ENCODE data around the gene FAAP100.

DNA sequence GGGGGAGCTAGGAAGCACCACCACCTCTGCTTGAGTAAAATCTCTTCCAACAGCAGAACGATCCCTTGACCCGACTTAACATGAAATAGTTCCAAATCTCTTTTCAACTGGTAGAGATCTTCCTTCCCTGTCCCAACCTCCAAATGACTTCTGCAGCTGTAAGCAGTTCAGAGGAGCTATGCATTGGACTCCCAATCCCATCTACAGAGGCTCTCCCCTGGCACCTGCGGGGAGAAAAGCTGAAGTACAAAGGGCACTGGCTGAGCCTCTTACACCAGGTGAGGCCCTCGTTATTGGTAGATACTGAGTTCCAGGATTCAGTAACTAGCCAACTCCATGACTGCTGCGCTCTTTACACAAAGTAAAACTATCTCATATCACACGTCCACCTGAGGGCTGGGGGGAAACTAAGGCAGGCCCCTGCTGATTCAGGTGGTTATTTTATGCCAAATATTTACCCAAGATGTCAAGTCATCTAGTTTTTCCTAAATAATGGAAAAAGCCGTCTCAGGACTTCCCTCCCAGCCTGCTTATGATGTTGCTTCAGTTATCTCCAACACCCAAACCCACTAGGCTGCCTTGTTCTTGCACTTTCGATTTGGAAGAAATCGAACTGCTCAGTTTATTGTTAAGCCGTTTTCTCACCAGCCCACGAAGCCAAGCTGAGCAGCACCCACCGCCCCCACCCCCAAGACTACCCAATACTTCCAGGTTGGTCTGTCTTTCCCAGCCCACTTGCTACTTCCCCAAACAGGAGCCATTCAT, 42.8 kb downstream of the FAAP100 start:
- TF ChIP-seq FOSL2 (IDR thresholded peaks at IDR 0.05; ENCODE audit: borderline replicate concordance, low read depth) (peak; percentile 14; the same call in 1 of the 2 replicates), EZH2phosphoT487 (IDR thresholded peaks at IDR 0.05; ENCODE audit: borderline replicate concordance, low read depth) (no peak), MEF2A (IDR thresholded peaks at IDR 0.05; ENCODE audit: borderline replicate concordance, low read depth) (no peak), EP300 (IDR thresholded peaks at IDR 0.05; ENCODE audit: borderline replicate concordance in 1 of 2, low read depth in 1 of 2, low read length in 1 of 2) (no peak), GABPA (IDR thresholded peaks at IDR 0.05; ENCODE audit: low read depth) (no peak), TAF1 (IDR thresholded peaks at IDR 0.05; ENCODE audit: borderline replicate concordance, low read depth, low read length) (no peak; the same call in 1 of the 2 replicates)
- TF ChIP-seq, protein P1, sequence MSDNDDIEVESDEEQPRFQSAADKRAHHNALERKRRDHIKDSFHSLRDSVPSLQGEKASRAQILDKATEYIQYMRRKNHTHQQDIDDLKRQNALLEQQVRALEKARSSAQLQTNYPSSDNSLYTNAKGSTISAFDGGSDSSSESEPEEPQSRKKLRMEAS (IDR thresholded peaks at IDR 0.05; ENCODE audit: low read depth), result no peak
- TF ChIP-seq, protein P2, sequence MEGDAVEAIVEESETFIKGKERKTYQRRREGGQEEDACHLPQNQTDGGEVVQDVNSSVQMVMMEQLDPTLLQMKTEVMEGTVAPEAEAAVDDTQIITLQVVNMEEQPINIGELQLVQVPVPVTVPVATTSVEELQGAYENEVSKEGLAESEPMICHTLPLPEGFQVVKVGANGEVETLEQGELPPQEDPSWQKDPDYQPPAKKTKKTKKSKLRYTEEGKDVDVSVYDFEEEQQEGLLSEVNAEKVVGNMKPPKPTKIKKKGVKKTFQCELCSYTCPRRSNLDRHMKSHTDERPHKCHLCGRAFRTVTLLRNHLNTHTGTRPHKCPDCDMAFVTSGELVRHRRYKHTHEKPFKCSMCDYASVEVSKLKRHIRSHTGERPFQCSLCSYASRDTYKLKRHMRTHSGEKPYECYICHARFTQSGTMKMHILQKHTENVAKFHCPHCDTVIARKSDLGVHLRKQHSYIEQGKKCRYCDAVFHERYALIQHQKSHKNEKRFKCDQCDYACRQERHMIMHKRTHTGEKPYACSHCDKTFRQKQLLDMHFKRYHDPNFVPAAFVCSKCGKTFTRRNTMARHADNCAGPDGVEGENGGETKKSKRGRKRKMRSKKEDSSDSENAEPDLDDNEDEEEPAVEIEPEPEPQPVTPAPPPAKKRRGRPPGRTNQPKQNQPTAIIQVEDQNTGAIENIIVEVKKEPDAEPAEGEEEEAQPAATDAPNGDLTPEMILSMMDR (IDR thresholded peaks at IDR 0.05), result no peak
- TF ChIP-seq, protein P3, sequence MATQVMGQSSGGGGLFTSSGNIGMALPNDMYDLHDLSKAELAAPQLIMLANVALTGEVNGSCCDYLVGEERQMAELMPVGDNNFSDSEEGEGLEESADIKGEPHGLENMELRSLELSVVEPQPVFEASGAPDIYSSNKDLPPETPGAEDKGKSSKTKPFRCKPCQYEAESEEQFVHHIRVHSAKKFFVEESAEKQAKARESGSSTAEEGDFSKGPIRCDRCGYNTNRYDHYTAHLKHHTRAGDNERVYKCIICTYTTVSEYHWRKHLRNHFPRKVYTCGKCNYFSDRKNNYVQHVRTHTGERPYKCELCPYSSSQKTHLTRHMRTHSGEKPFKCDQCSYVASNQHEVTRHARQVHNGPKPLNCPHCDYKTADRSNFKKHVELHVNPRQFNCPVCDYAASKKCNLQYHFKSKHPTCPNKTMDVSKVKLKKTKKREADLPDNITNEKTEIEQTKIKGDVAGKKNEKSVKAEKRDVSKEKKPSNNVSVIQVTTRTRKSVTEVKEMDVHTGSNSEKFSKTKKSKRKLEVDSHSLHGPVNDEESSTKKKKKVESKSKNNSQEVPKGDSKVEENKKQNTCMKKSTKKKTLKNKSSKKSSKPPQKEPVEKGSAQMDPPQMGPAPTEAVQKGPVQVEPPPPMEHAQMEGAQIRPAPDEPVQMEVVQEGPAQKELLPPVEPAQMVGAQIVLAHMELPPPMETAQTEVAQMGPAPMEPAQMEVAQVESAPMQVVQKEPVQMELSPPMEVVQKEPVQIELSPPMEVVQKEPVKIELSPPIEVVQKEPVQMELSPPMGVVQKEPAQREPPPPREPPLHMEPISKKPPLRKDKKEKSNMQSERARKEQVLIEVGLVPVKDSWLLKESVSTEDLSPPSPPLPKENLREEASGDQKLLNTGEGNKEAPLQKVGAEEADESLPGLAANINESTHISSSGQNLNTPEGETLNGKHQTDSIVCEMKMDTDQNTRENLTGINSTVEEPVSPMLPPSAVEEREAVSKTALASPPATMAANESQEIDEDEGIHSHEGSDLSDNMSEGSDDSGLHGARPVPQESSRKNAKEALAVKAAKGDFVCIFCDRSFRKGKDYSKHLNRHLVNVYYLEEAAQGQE (IDR thresholded peaks at IDR 0.05; ENCODE audit: low read depth, low read length), result no peak
- TF ChIP-seq, protein P4, sequence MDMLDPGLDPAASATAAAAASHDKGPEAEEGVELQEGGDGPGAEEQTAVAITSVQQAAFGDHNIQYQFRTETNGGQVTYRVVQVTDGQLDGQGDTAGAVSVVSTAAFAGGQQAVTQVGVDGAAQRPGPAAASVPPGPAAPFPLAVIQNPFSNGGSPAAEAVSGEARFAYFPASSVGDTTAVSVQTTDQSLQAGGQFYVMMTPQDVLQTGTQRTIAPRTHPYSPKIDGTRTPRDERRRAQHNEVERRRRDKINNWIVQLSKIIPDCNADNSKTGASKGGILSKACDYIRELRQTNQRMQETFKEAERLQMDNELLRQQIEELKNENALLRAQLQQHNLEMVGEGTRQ (IDR thresholded peaks at IDR 0.05; ENCODE audit: borderline replicate concordance, low read depth, low read length), result no peak
